GM10847 (cell line): ENCODE data around the gene SLC6A18.

Source experiments
- POLR2A ChIP-seq: IDR thresholded peaks from 2 replicates; pipeline ENCODE4 v1.6.1; 2011; ENCODE audit not compliant: insufficient read length; ENCODE audit errors: extremely low read depth

Gene SLC6A18

GRCh38 chr5:1226231-1226630, 1.1 kb downstream of the SLC6A18 start:
- TF ChIP-seq POLR2A: no peak

GRCh38 chr5:1226839-1227581, 1.8 kb downstream of the SLC6A18 start:
- no peak for TF ChIP-seq POLR2A

- no peak for TF ChIP-seq POLR2A
Observed at GRCh38 chr5:1227667-1228066, 2.5 kb downstream of the SLC6A18 start.

- no peak for TF ChIP-seq POLR2A
Observed at GRCh38 chr5:1228120-1228519, 2.9 kb downstream of the SLC6A18 start.

- no peak for TF ChIP-seq POLR2A
Observed at GRCh38 chr5:1229822-1230221, 4.6 kb downstream of the SLC6A18 start.

- TF ChIP-seq POLR2A: no peak
Observed at GRCh38 chr5:1230551-1230950, 5.4 kb downstream of the SLC6A18 start.

- TF ChIP-seq POLR2A: no peak
Observed at GRCh38 chr5:1231354-1231905, 6.2 kb downstream of the SLC6A18 start.

GRCh38 chr5:1232780-1233179, 7.6 kb downstream of the SLC6A18 start:
- TF ChIP-seq POLR2A: no peak

- no peak for TF ChIP-seq POLR2A
Observed at GRCh38 chr5:1235379-1235778, 10.2 kb downstream of the SLC6A18 start.

- TF ChIP-seq POLR2A: no peak
Observed at GRCh38 chr5:1235838-1236237, 10.7 kb downstream of the SLC6A18 start.

GRCh38 chr5:1239505-1240251, 14.5 kb downstream of the SLC6A18 start:
- TF ChIP-seq POLR2A: no peak

- no peak for TF ChIP-seq POLR2A
Observed at GRCh38 chr5:1240496-1241260, 15.5 kb downstream of the SLC6A18 start.

- no peak for TF ChIP-seq POLR2A
Observed at GRCh38 chr5:1241509-1242080, 16.4 kb downstream of the SLC6A18 start.

- no peak for TF ChIP-seq POLR2A
Observed at GRCh38 chr5:1242733-1243486, 17.7 kb downstream of the SLC6A18 start.
